ENCODE measurements around the gene ATG7.
"Not testable (repeated sequence)": the region's sequence is repeated elsewhere in the genome, so short reads cannot be mapped to it uniquely, and the experiment has no call there.

Gene ATG7

GRCh38 chr3:11390411-11391131 lies 118.4 kb downstream of the ATG7 start:
- ATAC-seq (no peak), DNase-seq (no peak)

- no peak for DNase-seq
- ATAC-seq = no peak
These were observed 119.1 kb downstream of the ATG7 start for GRCh38 chr3:11391174-11391879.

- DNase-seq = no peak
These were observed 120.0 kb downstream of the ATG7 start for GRCh38 chr3:11392014-11392859.

GRCh38 chr3:11392860-11393114 lies 120.6 kb downstream of the ATG7 start:
- DNase-seq = no peak
- ATAC-seq = no peak

More at GRCh38 chr3:11392014-11392859, 120.0 kb downstream of the ATG7 start:
- no peak for ATAC-seq

DNA sequence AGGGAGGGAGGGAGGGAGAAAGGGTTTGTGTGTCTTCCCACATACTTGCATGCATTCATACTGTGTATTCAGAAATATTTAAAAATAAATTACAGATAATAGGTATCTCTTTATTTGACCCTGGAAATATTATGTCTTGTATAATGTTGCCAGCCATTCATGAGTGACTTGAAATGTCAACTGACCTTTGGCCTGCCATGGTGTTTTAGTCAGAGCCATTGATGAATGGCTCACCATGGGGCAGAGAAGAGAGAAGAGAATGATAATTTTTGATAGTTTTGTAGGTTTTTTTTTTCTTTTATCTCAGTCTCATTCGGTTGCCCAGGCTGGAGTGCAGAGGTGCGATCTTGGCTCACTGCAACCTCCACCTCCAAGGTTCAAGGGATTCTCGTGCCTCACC lies 121.2 kb downstream of the ATG7 start:
- ATAC-seq (no peak), DNase-seq (no peak)

DNA sequence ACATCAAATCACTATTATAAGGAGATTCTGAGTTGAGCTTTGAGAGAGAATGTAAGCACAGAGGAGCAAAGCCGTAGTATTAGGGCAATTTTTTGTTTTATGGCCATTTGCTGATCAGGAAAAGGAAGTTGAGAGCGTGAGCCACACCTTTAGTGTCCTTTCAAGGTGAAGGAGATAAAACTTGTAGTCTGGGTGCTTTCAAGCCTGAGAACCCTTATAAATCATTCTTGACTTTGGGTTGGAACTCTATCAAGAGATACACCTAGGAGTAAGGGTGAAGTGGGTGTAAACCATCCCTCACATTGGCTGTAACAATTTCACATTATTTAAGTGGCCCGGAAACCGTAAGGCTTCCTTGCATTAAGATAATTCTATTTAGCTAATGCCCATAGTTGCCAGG lies 122.2 kb downstream of the ATG7 start:
- DNase-seq (no peak), ATAC-seq (no peak)

DNA sequence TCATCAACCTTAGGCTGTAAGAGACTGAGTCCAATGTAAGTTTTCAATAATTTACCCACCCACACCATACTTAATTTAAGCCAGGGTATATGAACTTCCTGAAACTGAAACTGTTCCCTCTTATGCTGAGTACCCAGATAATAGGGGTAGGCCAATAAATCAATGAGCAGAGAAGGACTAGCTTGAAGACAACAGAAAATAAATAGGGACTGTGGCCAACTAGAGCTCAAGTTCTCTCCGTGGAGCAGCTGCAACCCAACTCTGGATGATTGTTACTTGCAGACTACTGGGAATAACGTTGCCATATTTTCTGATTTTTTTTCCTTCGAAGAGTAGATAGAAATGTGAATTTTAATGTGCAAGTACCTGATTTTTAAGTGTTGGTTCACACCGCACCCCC lies 128.0 kb downstream of the ATG7 start:
- DNase-seq (no peak), ATAC-seq (no peak)

DNA sequence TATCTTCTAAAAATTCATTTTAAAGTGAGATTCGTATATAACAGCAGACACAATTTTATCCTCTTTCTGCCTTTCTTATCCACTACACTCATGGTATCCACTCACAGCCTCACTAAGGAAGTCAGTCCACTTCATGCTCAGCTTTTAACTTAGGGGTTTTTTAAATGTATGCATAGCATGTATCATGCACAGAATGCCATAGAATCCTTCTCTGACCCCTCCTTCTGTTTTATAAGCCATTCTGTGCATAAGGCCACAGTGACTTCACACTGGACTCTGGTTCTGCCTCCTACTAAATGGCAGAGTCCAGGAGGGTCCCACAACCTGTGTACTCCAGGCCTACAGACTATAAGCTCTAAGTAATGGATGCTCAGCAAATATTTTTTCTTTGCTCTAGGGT lies 129.2 kb downstream of the ATG7 start:
- DNase-seq = no peak
- no peak for ATAC-seq

GRCh38 chr3:11405323-11405722 lies 133.1 kb downstream of the ATG7 start:
- no peak for DNase-seq
- ATAC-seq = no peak

- ATAC-seq (no peak), DNase-seq (no peak)
These were observed 135.4 kb downstream of the ATG7 start for GRCh38 chr3:11407644-11408043.

GRCh38 chr3:11408324-11408859 lies 136.2 kb downstream of the ATG7 start:
- not testable (repeated sequence) for DNase-seq

DNA sequence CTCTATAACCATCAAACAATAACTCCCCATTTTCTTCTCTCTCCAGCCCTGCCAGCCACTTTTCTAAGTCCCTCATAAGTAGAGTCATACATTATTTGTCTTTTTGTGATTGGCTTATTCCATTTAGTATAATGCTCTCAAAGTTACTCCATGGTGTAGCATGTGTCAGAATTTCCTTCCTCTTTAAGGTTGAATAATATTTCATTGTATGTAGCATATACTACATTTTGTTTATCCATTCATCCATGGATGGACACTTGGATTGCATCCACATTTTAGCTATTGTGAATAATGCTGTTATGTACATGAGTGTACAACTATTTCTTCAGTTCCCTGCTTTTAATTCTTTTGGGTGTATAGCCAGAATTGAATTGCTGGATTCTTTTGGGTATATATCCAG lies 138.4 kb downstream of the ATG7 start:
- DNase-seq (no peak), ATAC-seq (no peak)

More at GRCh38 chr3:11408324-11408859, 136.2 kb downstream of the ATG7 start:
- ATAC-seq = not testable (repeated sequence)

GRCh38 chr3:11411956-11412355 lies 139.8 kb downstream of the ATG7 start:
- ATAC-seq (no peak), DNase-seq (no peak)

- ATAC-seq = no peak
- DNase-seq = no peak
These were observed 140.9 kb downstream of the ATG7 start for GRCh38 chr3:11413071-11413470.

DNA sequence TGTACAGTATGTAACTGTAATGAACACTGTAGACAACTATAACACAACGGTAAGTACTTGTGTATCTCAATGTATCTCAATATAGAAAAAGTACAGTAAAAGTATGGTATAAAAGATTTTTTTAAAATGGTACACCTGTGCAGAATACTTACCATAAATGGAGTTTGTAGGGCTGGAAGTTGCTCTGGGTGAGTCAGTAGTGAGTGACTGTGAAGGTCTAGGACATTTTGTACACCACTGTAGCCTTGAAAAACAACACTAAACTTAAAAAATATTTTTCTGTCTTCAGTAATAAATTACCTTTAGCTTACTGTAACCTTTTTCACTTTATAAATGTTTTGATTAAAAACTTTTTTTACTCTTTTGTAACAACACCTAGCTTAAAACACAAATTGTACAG lies 142.9 kb downstream of the ATG7 start:
- no peak for DNase-seq
- ATAC-seq = no peak

GRCh38 chr3:11420066-11420465 lies 147.9 kb downstream of the ATG7 start:
- ATAC-seq (no peak), DNase-seq (no peak)

DNA sequence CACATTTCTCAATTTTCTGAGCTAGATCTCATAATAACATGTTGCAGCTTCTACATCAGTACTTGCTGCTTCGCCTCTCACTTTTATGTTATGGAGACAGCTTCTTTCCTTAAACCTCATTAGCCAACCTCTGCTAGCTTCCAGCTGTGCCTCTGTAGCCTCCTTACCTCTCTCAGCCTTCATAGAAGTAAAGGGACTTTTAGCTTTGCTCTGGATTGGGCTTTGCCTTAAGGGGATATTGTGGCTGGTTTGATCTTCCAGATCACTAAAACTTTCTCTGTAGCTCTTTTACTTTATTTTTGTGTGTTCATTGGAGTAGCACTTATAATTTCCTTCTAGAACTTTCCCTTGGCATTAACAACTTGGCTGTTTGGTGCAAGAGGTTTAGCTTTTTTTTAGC lies 150.1 kb downstream of the ATG7 start:
- no peak for DNase-seq
- ATAC-seq = no peak

GRCh38 chr3:11423868-11424267 lies 151.7 kb downstream of the ATG7 start:
- no peak for ATAC-seq

GRCh38 chr3:11424277-11424676 lies 152.1 kb downstream of the ATG7 start:
- ATAC-seq (no peak), DNase-seq (no peak)

More at GRCh38 chr3:11423868-11424267, 151.7 kb downstream of the ATG7 start:
- no peak for DNase-seq

GRCh38 chr3:11430207-11430606 lies 158.0 kb downstream of the ATG7 start:
- DNase-seq (no peak), ATAC-seq (no peak)

DNA sequence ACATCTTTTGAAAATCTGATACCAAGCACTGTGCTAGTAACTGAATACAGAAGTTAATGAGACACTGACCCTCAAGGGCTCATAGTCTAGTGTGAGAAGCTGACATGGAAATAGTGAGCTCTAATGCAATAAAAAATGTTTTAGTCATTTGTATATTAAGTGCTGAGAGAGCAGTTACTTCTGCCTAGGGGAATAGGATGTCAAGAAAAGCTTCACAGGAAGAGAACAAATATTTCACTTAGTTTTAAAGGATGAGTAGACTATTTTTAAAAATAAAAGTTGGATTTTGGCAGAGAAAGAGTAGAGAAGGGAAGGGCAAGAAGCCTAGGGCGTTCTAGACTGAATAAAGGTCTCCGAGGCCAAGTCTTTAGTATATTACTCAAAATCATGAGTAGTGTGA lies 158.4 kb downstream of the ATG7 start:
- ATAC-seq (no peak), DNase-seq (no peak)

DNA sequence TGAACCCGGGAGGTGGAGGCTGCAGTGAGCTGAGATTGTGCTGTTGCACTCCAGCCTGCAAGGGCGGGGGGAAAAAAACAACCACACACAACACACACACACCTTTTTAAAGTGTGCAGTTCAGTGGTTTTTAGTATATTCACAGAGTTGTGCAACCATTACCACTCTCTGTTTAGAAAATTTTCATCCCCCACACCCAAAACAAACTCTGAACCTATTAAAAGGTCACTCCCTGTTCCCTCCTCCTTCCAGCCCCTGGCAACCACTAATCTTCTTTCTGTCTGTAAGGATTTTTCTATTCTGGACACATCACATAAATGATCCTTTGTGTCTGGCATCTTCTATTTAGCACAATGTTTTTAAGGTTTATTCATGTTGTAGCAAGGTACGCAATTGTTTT lies 159.1 kb downstream of the ATG7 start:
- ATAC-seq = no peak
- no peak for DNase-seq

DNA sequence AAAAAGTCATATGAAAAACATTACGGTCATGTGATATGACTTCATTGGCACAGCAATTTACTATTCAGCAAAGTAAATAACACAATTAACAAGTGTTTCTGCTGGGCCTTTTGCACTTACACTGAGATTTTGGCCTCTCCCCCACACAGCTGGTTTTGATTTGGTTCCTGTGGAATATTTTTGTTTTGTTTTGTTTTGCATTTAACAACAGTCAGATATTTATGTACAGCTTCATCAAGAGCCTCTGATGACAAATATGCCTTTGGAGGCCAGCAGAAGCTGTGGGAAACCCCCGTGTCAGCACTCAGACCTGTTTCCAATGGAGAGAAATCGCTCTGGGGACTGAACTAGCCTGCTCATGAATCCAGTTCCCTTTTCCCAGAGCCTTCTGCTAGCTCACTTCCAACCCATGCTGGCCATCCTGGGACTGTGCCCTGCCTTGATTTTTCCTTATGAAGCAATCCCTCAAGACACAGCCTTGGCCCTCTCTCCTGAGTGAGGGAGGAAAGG lies 161.9 kb downstream of the ATG7 start:
- DNase-seq = no peak
- no peak for ATAC-seq
